NCI-H82 treated with DMSO at 0.1 percent for 48 hours (cell line): ENCODE measurements around the gene KRTAP10-12.

ENCODE experiments used
- DNase-seq: peaks from one replicate; lab custom pipeline; 2025; ENCODE audit not compliant: unreplicated experiment; lab: John Stamatoyannopoulos, UW

KRTAP10-12 gene

GRCh38 chr21:44730951-44731579 is 34.1 kb downstream of the KRTAP10-12 start:
- no peak for DNase-seq

- DNase-seq, result no peak
These were observed 35.3 kb downstream of the KRTAP10-12 start for GRCh38 chr21:44732263-44732662.

GRCh38 chr21:44732956-44733355 is 36.0 kb downstream of the KRTAP10-12 start:
- no peak for DNase-seq

- DNase-seq, result no peak
These were observed 37.2 kb downstream of the KRTAP10-12 start for GRCh38 chr21:44734026-44734745.

GRCh38 chr21:44734841-44735240 is 37.9 kb downstream of the KRTAP10-12 start:
- no peak for DNase-seq

- no peak for DNase-seq
These were observed 38.8 kb downstream of the KRTAP10-12 start for GRCh38 chr21:44735821-44736220.

GRCh38 chr21:44736291-44737004 is 39.5 kb downstream of the KRTAP10-12 start:
- no peak for DNase-seq

- no peak for DNase-seq
These were observed 40.9 kb downstream of the KRTAP10-12 start for GRCh38 chr21:44737706-44738354.

- DNase-seq, result no peak
These were observed 41.6 kb downstream of the KRTAP10-12 start for GRCh38 chr21:44738621-44739020.

- no peak for DNase-seq
These were observed 42.3 kb downstream of the KRTAP10-12 start for GRCh38 chr21:44739316-44739715.

- no peak for DNase-seq
These were observed 43.8 kb downstream of the KRTAP10-12 start for GRCh38 chr21:44740742-44741141.

- DNase-seq, result no peak
These were observed 44.9 kb downstream of the KRTAP10-12 start for GRCh38 chr21:44741921-44742320.

GRCh38 chr21:44742418-44743153 is 45.6 kb downstream of the KRTAP10-12 start:
- DNase-seq, result peak; percentile 80
